Cardiac muscle cell (in vitro differentiated cells and primary cell): ENCODE results near the gene LCA5. TPM values are rescaled to one million over a fixed set of nuclear protein-coding genes. Genes with fewer than 3 reads are reported as not detected.

Source experiments
- DNase-seq, 2 donors: peaks; one replicate each; pipeline versions ENCODE4 v3.0.0 to v3.0.0-alpha.2; 2010 to 2017; ENCODE audit warnings: low read depth in 1 of 2, low spot score in 1 of 2
- H3K27ac ChIP-seq: fragments of 200-600 bp; sonication (generic); 2 replicates; pipeline ENCODE4 v1.5.1; 2016
- H3K27me3 ChIP-seq: fragments of 200-600 bp; sonication (generic); 2 replicates; pipeline ENCODE4 v1.6.0; 2016; ENCODE audit warnings: control low read depth
- H3K36me3 ChIP-seq: fragments of 200-600 bp; sonication (generic); 2 replicates; pipeline ENCODE4 v1.5.1; 2016; ENCODE audit warnings: control low read depth
- H3K4me1 ChIP-seq: fragments of 200-600 bp; sonication (generic); 2 replicates; pipeline ENCODE4 v1.8.1; 2017; ENCODE audit warnings: low read depth, mild to moderate bottlenecking, mixed run types
- H3K4me3 ChIP-seq: fragments of 200-600 bp; sonication (generic); 2 replicates; pipeline ENCODE4 v1.5.1; 2016; ENCODE audit warnings: mild to moderate bottlenecking
- H3K9me3 ChIP-seq: fragments of 200-600 bp; sonication (generic); 2 replicates; pipeline ENCODE4 v1.5.1; 2017; ENCODE audit warnings: low read depth, mild to moderate bottlenecking, control low read depth
- CTCF ChIP-seq: IDR thresholded peaks from 2 replicates; pipeline ENCODE4 v1.5.1; 2012; ENCODE audit warnings: low read depth, mild to moderate bottlenecking, low read length
- polyA plus RNA-seq: library from polyadenylated mRNA; unstranded; fragments of >200 nt; fragmentation: Nextera tagmentation; extraction: Ambion mirVana; gene quantifications from 2 replicates; pipeline ENCODE4 v1.2.1, GENCODE V29; 2016
- total RNA-seq: library from RNA; depleted of rRNA; stranded (reverse); fragments of >200 nt; gene quantifications from 2 replicates; pipeline ENCODE4 v1.2.3, GENCODE V29; 2016

Gene LCA5
- total and polyA plus RNA-seq, 2 experiments from 2014 or later: 4.3 to 5.9 TPM

- H3K27me3 ChIP-seq: no peaks in the 10 kb centered on the region
- peak overlapping the region; percentile 86 for H3K27ac ChIP-seq
- H3K36me3 ChIP-seq: no peaks in the 10 kb centered on the region
- peaks cover 24% of the 10 kb centered on the region for H3K4me1 ChIP-seq
- peak; percentile 74 for TF ChIP-seq CTCF
- H3K4me3 ChIP-seq: peak overlapping the region; percentile 10
- DNase-seq: peak; percentile 76 to 99
- no peaks in the 10 kb centered on the region for H3K9me3 ChIP-seq
Measured at GRCh38 chr6:79544939-79545450, 7.8 kb upstream of the LCA5 start.

GRCh38 chr6:79544299-79544927 is 7.2 kb upstream of the LCA5 start:
- Histone ChIP-seq H3K27ac (peak overlapping the region; percentile 86), H3K27me3 (no peaks in the 10 kb centered on the region), H3K9me3 (no peaks in the 10 kb centered on the region), H3K4me1 (peaks cover 24% of the 10 kb centered on the region), H3K36me3 (no peaks in the 10 kb centered on the region), H3K4me3 (peak overlapping the region; percentile 10)
- no peak for TF ChIP-seq CTCF
- DNase-seq: peak; percentile 10 to 80

GRCh38 chr6:79543886-79544285 is 6.7 kb upstream of the LCA5 start:
- H3K4me1 ChIP-seq: peaks cover 24% of the 10 kb centered on the region
- H3K9me3 ChIP-seq: no peaks in the 10 kb centered on the region
- H3K27ac ChIP-seq: peak overlapping the region; percentile 86
- no peak overlapping the region for H3K4me3 ChIP-seq
- DNase-seq: no peak
- H3K36me3 ChIP-seq: no peaks in the 10 kb centered on the region
- no peak for TF ChIP-seq CTCF
- H3K27me3 ChIP-seq: no peaks in the 10 kb centered on the region

GRCh38 chr6:79543411-79543810 is 6.2 kb upstream of the LCA5 start:
- TF ChIP-seq CTCF: no peak
- Histone ChIP-seq H3K27ac (peak overlapping the region; percentile 86), H3K36me3 (no peaks in the 10 kb centered on the region), H3K27me3 (no peaks in the 10 kb centered on the region), H3K9me3 (no peaks in the 10 kb centered on the region), H3K4me1 (peaks cover 24% of the 10 kb centered on the region), H3K4me3 (no peak overlapping the region)
- DNase-seq: no peak

- Histone ChIP-seq H3K36me3 (no peaks in the 10 kb centered on the region), H3K27me3 (no peaks in the 10 kb centered on the region), H3K27ac (no peak overlapping the region), H3K4me3 (peak overlapping the region; percentile 78), H3K4me1 (peaks cover under 1% of the 10 kb centered on the region), H3K9me3 (no peaks in the 10 kb centered on the region)
- TF ChIP-seq CTCF: no peak
- DNase-seq: peak in 1 of 2 donors; percentile 26
Measured at GRCh38 chr6:79538106-79538971, 1.1 kb upstream of the LCA5 start.
